Ramos (cell line): Measurements from ENCODE around the gene CHI3L1.
"Not testable (repeated sequence)": the region's sequence is repeated elsewhere in the genome, so short reads cannot be mapped to it uniquely, and the experiment has no call there.

Experiments used
- in situ Hi-C: fragments of 300-500 bp; cut with MboI; formaldehyde crosslinking; loops from one replicate; pipeline ENCODE4 v1.14.3; 2022; ENCODE audit warnings: low sequenced_read_pairs; ENCODE audit not compliant: unreplicated experiment

CHI3L1 gene

DNA sequence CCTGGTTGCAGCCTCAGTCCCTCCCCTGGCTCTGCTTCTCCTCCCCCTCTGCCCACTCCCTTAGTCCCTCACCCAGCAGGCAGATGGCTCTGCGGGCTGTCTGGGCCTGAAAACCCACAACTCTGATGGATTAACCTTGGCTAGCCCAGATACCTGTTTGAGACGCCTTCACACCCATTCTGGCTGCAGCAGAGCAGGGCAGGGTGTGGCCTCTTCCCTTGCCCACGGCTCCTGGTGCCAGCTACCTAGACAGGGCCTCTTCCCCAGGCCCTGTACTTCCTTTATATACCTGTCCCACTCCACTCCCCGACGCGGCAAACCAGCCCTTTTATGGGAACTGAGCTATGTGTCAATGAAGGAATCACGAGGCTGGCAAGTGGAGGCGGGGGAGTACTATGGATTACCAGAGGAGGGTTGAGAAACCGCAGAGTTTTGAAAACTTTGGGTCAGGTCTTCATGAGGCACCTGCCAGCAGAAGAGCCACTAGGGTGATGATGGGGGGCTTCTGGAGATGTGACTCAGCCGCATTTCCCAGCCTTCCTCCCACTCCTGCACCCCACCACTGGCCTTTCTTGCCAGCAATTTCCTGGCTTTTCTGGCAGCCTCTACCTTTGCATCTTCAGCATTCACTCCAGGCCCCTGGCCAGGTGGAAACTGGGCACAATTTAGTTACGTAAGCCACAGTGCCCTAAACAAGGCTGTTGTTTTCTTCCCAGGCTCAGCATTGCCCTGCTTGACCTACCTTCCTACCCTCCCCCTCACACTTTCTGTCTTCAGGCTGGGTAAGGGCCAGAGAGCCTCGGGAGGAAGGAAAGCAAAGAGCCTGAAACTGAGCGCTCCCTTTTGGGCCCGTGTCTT lies at the start of gene CHI3L1:
Gene CHI3L1 (minus strand): TSS at position 259 of the 858 bp plus-strand sequence. CDS start 81 bp downstream, at position 178.
- in situ Hi-C loops: no loop called here

DNA sequence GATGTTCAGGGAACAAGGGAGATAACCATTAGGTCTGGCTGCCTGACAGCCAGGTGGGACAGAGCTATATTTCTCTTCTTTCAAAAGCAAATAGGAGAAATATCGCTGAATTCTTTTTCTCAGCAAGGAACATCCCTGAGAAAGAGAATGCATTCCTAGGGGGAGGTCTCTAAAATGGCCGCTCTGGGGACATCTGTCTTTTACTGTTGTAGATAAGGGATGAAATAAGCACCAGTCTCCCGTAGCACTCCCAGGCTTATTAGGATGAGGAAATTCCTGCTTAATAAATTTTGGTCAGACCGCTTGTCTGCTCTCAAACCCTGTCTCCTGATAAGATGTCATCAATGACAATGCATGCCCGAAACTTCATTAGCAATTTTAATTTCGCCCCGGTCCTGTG lies 48.4 kb upstream of the CHI3L1 start:
- in situ Hi-C loops: not testable (repeated sequence)

DNA sequence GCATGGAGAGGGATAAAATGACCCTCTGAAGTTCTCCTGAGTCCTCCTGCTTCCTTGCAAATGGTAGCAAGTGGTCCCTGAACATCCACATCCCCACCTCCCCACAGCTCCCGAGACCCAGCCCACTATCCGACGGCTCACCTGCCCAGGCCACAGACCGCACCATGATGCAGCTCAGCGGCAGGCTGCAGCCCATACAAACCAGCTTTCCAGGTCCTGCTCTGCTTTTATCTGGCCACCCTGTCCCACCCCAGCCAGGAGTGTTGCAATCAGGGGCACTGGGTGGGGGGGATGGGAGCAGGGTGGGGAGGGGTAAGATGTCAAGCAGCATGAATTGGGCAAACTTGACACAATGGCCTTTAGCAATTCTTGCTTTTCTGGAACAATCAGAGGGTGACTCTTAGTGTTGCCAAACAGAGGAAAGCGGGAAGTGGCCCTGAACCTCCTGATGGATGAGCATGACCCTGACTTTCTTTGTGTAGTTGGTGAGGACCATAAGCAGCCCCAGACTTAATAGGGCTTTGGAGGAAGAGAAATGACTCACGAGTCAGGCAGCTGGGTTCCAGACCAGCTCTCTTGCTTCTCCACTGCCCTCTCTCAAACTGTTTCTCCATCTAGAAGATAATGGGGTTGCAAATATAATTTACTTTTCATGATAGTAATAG lies 43.1 kb upstream of the CHI3L1 start, which contains the start of gene CHIT1:
Gene CHIT1 (minus strand): TSS at position 203 of the 665 bp plus-strand sequence. CDS start 37 bp downstream, at position 166.
- in situ Hi-C loops: no loop called here

DNA sequence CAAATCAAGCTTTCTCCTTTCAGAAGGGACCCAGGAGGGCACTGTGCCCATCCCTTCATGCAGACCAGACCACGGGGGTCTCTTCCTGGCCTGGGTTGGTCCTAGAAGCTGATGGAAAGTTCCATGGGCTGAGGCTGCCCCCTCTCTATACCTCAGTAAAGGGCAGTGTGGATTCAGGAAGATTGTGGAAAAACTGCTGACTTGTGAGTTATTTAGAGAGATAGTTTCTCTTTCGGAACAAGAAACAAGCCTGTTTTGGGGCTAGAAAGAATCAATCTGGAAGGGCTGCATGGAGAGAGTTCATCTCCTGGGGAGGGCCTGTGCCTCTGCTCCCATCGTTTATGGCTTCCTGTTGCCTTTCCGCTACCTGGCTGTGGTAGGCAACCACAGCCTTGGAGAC lies 42.2 kb upstream of the CHI3L1 start:
- in situ Hi-C loops: no loop called here

DNA sequence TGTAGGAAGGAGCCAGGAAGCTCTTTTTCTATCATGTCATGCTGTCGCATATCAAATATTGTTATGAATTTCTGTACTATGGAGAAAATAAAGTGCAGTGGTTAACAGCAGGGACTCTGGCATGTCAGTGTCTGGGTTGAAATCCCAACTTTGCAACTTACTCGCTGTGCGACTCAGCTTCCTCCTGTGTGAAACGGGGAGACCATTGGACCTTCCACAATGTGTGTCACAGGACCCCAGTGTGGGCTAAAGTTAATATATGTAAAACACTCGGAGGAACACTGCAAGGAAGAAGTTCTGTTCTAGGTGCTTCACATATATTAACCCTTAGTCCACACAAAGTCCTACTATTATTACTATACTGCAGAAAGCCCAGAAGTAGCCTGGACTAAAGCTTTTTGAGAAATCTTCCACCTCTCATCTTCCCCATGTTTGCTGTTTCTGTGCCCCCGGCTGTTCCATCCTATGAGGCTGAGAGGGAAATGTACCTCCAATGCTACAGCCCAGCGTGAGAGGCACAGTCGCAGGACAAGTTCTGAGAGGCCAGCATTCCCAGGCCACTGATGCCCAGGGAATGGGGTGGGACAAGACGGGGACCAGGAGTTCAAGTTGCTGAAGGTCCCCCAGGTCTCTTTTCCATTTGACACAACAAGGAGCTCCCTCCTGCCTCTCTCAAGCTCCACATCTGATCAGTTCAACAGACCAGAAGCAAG lies 41.0 kb upstream of the CHI3L1 start:
- in situ Hi-C loops: no loop called here

DNA sequence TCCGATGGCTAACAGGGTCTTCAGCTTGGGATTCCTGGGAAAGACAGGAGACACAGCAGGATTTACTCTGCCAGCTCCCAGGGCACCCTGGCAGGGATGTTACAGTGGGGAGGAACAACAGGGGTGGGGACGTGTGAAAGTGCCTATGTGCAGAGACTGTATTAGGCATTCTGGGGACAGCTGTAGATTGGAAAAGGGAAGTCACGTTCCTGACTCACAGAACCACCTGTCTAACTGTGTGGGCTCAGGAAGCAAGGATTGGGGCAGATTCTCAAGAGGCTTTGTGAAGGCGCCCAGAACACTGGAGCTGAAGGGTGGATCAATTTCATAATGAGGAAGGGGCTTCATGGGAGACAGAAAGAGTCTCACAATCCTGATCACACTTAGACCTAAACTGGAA lies 38.6 kb upstream of the CHI3L1 start:
- in situ Hi-C loops: no loop called here

DNA sequence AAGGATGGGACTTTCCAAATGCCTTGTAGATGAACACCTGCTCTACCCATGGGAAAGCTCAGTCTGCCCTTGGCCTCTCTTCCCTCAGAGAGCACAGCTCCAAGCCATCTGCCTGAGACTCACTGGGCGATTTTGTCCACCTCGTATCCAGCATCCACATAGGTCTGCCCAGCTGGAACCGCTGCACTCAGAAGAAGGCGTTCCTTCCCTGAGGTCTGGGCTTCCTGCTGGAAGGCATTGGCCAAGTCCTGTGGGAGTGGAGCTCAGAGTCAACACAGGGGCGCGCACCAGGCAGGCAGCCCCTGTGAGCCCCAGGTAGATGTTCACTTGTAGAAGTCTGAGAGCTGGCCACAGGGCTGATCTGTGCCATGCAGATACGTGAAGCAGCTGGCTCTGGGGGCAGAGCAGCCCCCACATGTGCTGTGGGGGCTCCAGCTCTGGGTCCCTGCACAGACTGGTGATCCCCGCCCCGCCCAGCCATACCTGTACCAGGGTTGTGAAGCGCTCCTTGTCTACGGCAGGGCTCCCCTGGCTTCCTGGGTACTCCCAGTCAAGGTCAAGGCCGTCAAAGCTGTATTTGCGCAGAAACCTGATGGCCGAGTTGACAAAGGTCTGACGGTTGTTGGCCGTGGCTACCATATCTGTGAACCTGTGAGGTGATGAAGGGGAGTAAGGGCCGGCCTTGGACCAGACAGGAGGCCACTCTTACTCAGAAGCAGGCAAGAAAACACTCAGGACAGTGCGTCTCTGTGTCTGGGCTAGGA lies 36.7 kb upstream of the CHI3L1 start:
- in situ Hi-C loops: loop anchor here (25.0 kb wide), 1 partner anchor 186 kb away; the partner anchor contains the start of gene PPFIA4

DNA sequence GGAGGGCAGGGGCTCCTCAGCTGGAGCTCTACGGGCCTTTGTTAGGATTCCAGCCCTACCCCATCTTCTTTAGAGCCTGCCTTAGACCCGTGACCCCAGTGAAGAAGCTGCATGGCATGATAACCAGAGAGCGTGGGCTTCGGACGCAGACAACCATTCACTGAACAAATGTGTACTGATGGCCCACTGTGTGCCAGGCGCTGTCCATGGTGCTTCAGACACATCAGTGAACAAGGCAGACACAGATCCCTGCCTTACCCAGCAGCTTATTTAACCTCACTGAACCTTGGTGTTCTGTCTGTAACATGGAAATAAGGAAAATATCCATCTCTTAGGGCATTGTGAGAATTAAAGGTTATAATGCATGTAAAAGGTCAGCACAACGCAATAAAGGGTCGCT lies 33.4 kb upstream of the CHI3L1 start:
- in situ Hi-C loops: loop anchor here (25.0 kb wide), 1 partner anchor 183 kb away; the partner anchor contains the start of gene PPFIA4

DNA sequence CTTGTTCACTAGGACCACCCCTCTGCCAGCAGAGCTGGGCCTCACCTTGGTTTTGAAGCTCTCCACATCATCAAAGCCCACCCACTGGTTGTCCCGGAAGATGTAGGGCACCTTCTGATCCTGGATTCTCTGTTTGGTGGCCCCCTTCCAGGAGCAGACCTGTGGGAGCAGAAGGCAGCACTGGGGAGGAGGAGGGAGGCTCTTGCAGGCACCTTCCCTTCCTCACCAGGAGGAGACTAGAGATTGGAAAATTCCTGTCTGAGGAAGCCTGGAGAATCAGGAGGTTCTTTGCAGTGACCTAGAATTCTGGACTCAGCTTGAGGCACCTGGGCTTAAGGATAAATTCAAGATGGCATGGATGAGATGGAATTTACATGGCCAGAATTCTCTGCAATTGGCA lies 32.7 kb upstream of the CHI3L1 start:
- in situ Hi-C loops: loop anchor here (25.0 kb wide), 1 partner anchor 182 kb away; the partner anchor contains the start of gene PPFIA4

DNA sequence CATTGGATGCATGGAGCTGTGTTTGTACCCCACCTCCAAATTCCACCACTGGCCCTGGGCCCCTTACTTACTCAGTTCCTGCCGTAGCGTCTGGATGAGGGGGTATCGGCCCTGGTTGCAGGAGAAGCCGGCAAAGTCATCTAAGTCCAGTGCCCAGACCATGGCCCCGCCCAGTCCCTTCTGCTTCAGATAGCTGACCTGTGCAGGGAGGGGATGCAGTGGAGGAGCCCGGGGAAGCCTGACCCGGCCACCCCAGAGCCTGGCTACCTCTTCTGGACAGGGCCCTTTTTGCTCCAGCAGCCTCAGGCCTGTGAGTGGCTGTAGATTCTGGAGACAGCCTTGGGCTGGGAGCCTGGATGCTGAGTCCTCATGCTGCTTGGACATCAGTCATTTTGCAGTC lies 31.2 kb upstream of the CHI3L1 start:
- in situ Hi-C loops: loop anchor here (25.0 kb wide), 1 partner anchor 180 kb away; the partner anchor contains the start of gene PPFIA4

DNA sequence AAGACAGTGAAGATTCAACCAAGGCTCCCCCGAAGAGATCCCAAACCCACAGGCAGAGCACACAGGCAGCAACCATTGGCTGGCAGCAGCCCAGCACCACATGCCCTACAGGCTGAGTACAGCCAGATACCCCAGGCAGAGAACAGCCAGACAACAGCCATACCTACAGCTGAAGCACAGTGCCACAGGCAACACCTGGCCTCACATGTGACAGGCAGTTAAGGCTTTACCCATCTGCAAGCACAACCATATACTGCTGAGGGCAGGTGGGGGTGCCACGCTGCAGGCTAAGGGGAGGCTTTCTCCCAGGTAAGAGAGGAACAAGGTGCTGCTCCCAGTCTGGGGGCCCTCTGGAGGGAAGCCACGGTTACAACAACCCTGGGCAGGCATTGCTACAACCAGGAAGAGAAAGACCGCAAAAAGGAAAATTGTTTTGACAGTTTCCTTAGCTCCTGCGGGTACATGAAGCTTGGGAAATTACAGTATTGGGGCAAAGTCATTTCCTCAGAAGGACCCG lies 30.7 kb upstream of the CHI3L1 start:
- in situ Hi-C loops: loop anchor here (25.0 kb wide), 1 partner anchor 180 kb away; the partner anchor contains the start of gene PPFIA4

DNA sequence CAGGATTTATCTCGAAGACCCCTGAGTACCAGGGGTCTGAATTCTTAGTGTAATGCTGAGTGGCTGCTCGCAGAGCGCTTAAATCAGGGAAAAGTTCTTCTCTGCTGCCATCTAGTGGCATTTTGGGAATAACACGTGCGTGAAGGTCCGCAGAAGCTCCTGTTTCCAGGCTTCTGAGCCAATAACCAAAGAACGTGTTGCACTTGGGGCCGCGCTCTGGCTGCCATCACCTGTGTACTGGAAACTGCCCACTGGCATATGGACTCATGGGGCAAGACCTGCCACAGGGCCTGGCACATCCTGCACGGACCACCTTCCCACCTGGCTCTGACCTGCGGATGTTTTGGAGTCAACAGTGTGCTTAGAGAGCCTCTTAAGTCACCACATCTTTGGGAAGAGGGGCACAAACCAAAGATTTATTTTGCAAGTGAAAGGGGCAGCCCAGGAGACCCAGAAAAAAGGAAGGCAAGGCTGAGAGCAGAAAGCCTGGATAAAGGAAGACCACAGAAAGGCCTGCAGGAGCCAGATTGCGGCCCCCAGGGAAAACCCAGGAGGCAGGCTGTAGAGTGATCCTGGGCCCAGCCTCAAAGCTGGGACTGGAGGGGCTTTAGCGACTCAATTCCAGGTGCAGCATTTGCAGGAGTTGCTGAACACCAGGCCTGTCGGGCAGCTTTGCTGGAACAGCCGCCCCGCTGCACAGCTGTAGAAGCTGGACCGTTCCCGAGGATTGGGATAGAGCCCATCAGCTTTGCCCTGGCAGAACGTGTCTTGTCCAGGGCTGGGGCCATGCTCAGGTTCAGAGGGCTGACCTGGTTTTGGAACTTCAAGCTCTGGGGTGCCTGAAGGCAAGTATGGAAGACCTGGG lies 30.0 kb upstream of the CHI3L1 start:
- in situ Hi-C loops: loop anchor here (25.0 kb wide), 1 partner anchor 179 kb away; the partner anchor contains the start of gene PPFIA4

DNA sequence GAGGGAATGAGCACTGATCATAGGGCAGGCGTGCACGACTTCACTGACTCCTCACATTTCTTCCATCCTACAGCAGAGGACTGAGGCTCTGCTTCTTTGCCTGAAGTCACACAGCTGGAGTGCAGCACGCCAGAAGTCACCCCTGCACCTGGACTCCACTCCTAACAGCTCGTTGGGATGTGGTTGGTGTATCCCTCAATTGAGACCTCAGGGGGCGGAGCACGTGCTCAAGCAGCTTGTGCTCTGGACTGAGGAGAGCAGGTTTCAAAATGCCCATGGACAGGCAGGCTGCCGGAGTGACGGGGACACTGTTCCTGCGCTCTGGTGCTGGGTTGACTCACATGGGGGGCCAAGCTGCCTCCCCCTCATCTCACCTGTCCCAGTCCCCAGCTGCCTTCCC lies 29.1 kb upstream of the CHI3L1 start:
- in situ Hi-C loops: loop anchor here (25.0 kb wide), 1 partner anchor 178 kb away; the partner anchor contains the start of gene PPFIA4

DNA sequence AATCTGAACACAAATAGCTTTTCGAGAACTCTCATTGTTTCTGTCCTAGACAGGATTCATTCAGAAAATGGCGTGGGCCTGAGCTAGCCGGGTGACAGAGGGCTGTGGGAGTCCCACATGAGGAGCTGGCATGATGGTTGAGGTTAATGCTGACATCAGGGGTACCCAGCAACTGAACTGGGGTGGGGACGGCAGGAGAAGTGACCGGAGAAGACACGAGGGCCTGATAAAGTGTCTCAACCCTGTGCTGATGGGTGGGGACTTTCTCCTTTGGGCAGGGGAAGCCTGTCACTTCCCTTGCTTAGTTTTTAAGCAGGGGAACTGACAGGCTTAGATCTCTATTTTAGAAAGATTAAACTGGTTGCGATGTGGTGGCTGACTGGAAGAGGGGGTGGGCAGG lies 28.4 kb upstream of the CHI3L1 start:
- in situ Hi-C loops: loop anchor here (25.0 kb wide), 1 partner anchor 178 kb away; the partner anchor contains the start of gene PPFIA4

DNA sequence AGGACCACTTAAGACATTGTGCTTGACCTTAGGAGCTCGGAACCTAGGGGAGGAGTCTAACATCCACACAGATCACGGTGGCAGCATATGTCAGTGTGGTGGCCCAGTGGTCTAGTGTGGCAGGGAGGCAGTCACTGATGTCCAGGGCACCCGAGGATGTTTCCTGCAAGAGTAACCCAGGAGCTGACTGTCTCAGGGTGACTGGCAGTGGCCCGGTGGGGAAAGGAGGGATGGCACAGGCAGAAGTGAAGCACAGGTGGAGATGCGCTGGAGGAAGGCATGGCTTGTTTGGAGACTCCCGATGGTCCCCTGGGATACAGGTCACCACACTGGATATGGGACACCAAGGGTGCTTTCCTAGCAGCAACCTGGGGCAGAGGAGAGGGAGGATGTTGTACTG lies 26.6 kb upstream of the CHI3L1 start:
- in situ Hi-C loops: loop anchor here (25.0 kb wide), 1 partner anchor 176 kb away; the partner anchor contains the start of gene PPFIA4

DNA sequence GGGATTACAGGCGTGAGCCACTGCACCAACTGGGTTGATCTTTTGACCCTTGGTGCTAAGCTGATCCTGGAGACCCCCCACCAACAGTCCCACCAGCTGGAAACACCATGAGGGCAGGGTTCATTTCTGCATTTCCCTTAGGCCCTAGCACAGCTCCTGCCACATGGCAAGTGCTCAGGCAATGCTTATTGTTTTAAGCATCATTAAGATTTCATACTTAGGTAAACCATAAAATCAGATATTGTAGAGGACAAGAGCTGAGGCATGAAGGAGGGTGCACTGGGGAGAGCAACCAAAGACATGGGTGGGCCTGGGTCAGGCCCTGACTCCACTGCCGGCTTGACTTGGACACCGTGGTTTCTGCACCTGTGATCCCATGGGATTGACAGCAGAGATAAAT lies 25.3 kb upstream of the CHI3L1 start:
- in situ Hi-C loops: loop anchor here (25.0 kb wide), 1 partner anchor 175 kb away; the partner anchor contains the start of gene PPFIA4

DNA sequence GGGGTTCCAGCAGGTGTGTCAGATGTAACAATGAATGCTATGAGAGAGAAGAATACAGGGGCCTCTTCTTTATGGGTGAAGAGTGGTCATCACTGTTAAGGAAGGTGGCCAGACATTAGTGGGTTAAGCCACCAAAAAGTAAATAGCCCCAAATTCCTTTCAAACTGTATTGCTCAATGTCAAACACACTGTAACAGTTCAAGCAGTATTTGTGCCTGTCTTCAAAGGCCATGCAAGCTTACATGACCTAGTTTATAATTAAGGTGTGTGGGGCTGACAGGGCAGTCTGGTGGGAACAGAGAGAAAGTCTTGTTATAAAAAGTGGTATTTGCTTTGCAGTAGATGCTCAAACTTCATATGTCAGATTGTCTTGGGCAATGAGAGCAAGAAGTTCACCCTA lies 24.5 kb upstream of the CHI3L1 start:
- in situ Hi-C loops: loop anchor here (25.0 kb wide), 1 partner anchor 174 kb away; the partner anchor contains the start of gene PPFIA4

DNA sequence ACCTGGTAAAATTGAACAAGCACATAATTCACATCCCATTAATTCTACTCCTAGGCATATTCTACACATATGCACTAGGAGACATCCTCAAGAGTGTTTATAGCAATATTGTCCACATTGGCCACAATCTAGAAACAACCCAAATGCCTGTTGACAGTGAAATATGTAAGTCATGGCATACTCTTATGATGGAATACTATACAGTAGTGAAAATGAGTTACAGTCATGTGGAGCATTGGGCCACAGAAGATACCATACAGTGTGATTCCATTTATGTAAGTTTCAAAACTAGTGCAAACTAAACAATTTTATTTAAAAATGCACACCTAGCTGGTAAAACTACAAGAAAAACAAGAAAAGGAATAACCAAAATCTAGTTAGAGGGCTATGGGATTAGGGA lies 23.8 kb upstream of the CHI3L1 start:
- in situ Hi-C loops: loop anchor here (25.0 kb wide), 1 partner anchor 173 kb away; the partner anchor contains the start of gene PPFIA4
